SJSA1 (cell line): Measurements from ENCODE around the gene IARS1. TPM values are rescaled to one million over a fixed set of nuclear protein-coding genes. Genes with fewer than 3 reads are reported as not detected.
A peak's percentile ranks its signal among the peaks of the same experiment; 100 is the strongest.

Source experiments
- DNase-seq, 2 experiments: peaks; one replicate each; pipeline ENCODE4 v3.0.0-alpha.2; 2015 to 2020; ENCODE audit warnings: low spot score in 2 of 2, low read depth in 1 of 2
- H3K27ac ChIP-seq: fragments of 250-450 bp; sonication (Bioruptor Pico); 2 replicates; pipeline ENCODE4 v1.5.1; 2020; ENCODE audit warnings: mild to moderate bottlenecking, moderate library complexity
- H3K27me3 ChIP-seq: fragments of 250-450 bp; sonication (Bioruptor Pico); replicated peaks from 2 replicates; pipeline ENCODE4 v1.5.1; 2020; ENCODE audit warnings: mild to moderate bottlenecking, moderate library complexity
- H3K36me3 ChIP-seq: fragments of 250-450 bp; sonication (Bioruptor Pico); 2 replicates; pipeline ENCODE4 v1.5.1; 2020; ENCODE audit warnings: mild to moderate bottlenecking
- H3K4me1 ChIP-seq: fragments of 250-450 bp; sonication (Bioruptor Pico); replicated peaks from 2 replicates; pipeline ENCODE4 v1.6.1; 2021; ENCODE audit warnings: mild to moderate bottlenecking
- H3K4me3 ChIP-seq: fragments of 250-450 bp; sonication (Bioruptor Pico); 2 replicates; pipeline ENCODE4 v1.5.1; 2020; ENCODE audit warnings: mild to moderate bottlenecking
- H3K9me3 ChIP-seq: fragments of 250-450 bp; sonication (Bioruptor Pico); replicated peaks from 2 replicates; pipeline ENCODE4 v1.5.1; 2020; ENCODE audit warnings: mild to moderate bottlenecking
- total RNA-seq: library from RNA; depleted of rRNA; stranded (reverse); fragments of >200 nt; shearing (Covaris generic); gene quantifications from 2 replicates; pipeline ENCODE4 v1.2.3, GENCODE V29; 2014

IARS1 gene
- total RNA-seq, 1 experiment from 2014 or later: 186 TPM

- Histone ChIP-seq H3K4me3 (no peak overlapping the region), H3K4me1 (no peaks in the 10 kb centered on the region), H3K27me3 (no peaks in the 10 kb centered on the region), H3K27ac (no peak overlapping the region), H3K36me3 (peaks cover 58% of the 10 kb centered on the region), H3K9me3 (no peaks in the 10 kb centered on the region)
- DNase-seq: no peak
These were observed 19.6 kb upstream of the IARS1 start for GRCh38 chr9:92312887-92313623.

GRCh38 chr9:92310562-92310961 is 17.1 kb upstream of the IARS1 start:
- no peak overlapping the region for H3K27ac ChIP-seq
- H3K36me3 ChIP-seq: peaks cover 69% of the 10 kb centered on the region
- H3K4me1 ChIP-seq: no peaks in the 10 kb centered on the region
- no peak overlapping the region for H3K4me3 ChIP-seq
- no peak for DNase-seq
- H3K9me3 ChIP-seq: no peaks in the 10 kb centered on the region
- H3K27me3 ChIP-seq: no peaks in the 10 kb centered on the region

GRCh38 chr9:92308893-92309292 is 15.4 kb upstream of the IARS1 start:
- H3K4me1 ChIP-seq: no peaks in the 10 kb centered on the region
- no peak overlapping the region for H3K27ac ChIP-seq
- peaks cover 86% of the 10 kb centered on the region for H3K36me3 ChIP-seq
- DNase-seq: no peak
- H3K9me3 ChIP-seq: no peaks in the 10 kb centered on the region
- no peaks in the 10 kb centered on the region for H3K27me3 ChIP-seq
- no peak overlapping the region for H3K4me3 ChIP-seq

- no peaks in the 10 kb centered on the region for H3K9me3 ChIP-seq
- H3K27ac ChIP-seq: no peak overlapping the region
- no peaks in the 10 kb centered on the region for H3K4me1 ChIP-seq
- H3K36me3 ChIP-seq: peaks cover 88% of the 10 kb centered on the region
- H3K27me3 ChIP-seq: no peaks in the 10 kb centered on the region
- no peak overlapping the region for H3K4me3 ChIP-seq
- no peak for DNase-seq
These were observed 7.4 kb upstream of the IARS1 start for GRCh38 chr9:92300936-92301335.

GRCh38 chr9:92299116-92299515 is 5.6 kb upstream of the IARS1 start:
- Histone ChIP-seq H3K27ac (no peak overlapping the region), H3K4me1 (peaks cover 7% of the 10 kb centered on the region), H3K36me3 (peaks cover 70% of the 10 kb centered on the region), H3K4me3 (no peak overlapping the region), H3K27me3 (no peaks in the 10 kb centered on the region), H3K9me3 (no peaks in the 10 kb centered on the region)
- DNase-seq: no peak

- DNase-seq: no peak
- Histone ChIP-seq H3K27ac (no peak overlapping the region), H3K9me3 (no peaks in the 10 kb centered on the region), H3K4me1 (peaks cover 7% of the 10 kb centered on the region), H3K27me3 (no peaks in the 10 kb centered on the region), H3K4me3 (no peak overlapping the region), H3K36me3 (peaks cover 59% of the 10 kb centered on the region)
These were observed 4.5 kb upstream of the IARS1 start for GRCh38 chr9:92298036-92298435.

GRCh38 chr9:92297611-92298010 is 4.1 kb upstream of the IARS1 start:
- DNase-seq: no peak
- Histone ChIP-seq H3K4me1 (peaks cover 7% of the 10 kb centered on the region), H3K36me3 (peaks cover 55% of the 10 kb centered on the region), H3K9me3 (no peaks in the 10 kb centered on the region), H3K4me3 (no peak overlapping the region), H3K27ac (no peak overlapping the region), H3K27me3 (no peaks in the 10 kb centered on the region)

GRCh38 chr9:92295827-92296258 is 2.3 kb upstream of the IARS1 start:
- Histone ChIP-seq H3K27ac (no peak overlapping the region), H3K36me3 (peaks cover 42% of the 10 kb centered on the region)
- DNase-seq: no peak

GRCh38 chr9:92295240-92295790 is 1.8 kb upstream of the IARS1 start:
- Histone ChIP-seq H3K36me3 (peaks cover 37% of the 10 kb centered on the region), H3K4me3 (no peak overlapping the region), H3K4me1 (peaks cover 7% of the 10 kb centered on the region), H3K27me3 (no peaks in the 10 kb centered on the region), H3K27ac (no peak overlapping the region), H3K9me3 (no peaks in the 10 kb centered on the region)
- no peak for DNase-seq

More at GRCh38 chr9:92295827-92296258, 2.3 kb upstream of the IARS1 start:
- H3K4me1 ChIP-seq: peaks cover 7% of the 10 kb centered on the region
- H3K27me3 ChIP-seq: no peaks in the 10 kb centered on the region
- no peaks in the 10 kb centered on the region for H3K9me3 ChIP-seq
- H3K4me3 ChIP-seq: no peak overlapping the region

- no peak for DNase-seq
- Histone ChIP-seq H3K4me3 (peak overlapping the region; percentile 60), H3K27me3 (no peaks in the 10 kb centered on the region), H3K36me3 (peaks cover 37% of the 10 kb centered on the region), H3K27ac (peak overlapping the region; percentile 81), H3K4me1 (peaks cover 7% of the 10 kb centered on the region), H3K9me3 (no peaks in the 10 kb centered on the region)
These were observed 790 bp upstream of the IARS1 start for GRCh38 chr9:92294297-92294676.

GRCh38 chr9:92293075-92293354 is 482 bp downstream of the IARS1 start:
- peak overlapping the region; percentile 81 for H3K27ac ChIP-seq

GRCh38 chr9:92292338-92293074 is 991 bp downstream of the IARS1 start:
- H3K27me3 ChIP-seq: no peaks in the 10 kb centered on the region
- H3K9me3 ChIP-seq: no peaks in the 10 kb centered on the region
- peak overlapping the region; percentile 60 for H3K4me3 ChIP-seq
- no peak for DNase-seq
- peaks cover 7% of the 10 kb centered on the region for H3K4me1 ChIP-seq
- peak overlapping the region; percentile 81 for H3K27ac ChIP-seq
- peaks cover 37% of the 10 kb centered on the region for H3K36me3 ChIP-seq

More at GRCh38 chr9:92293075-92293354, 482 bp downstream of the IARS1 start:
- peaks cover 37% of the 10 kb centered on the region for H3K36me3 ChIP-seq
- peak overlapping the region; percentile 60 for H3K4me3 ChIP-seq
- H3K27me3 ChIP-seq: no peaks in the 10 kb centered on the region
- H3K9me3 ChIP-seq: no peaks in the 10 kb centered on the region
- H3K4me1 ChIP-seq: peaks cover 7% of the 10 kb centered on the region
- DNase-seq: no peak

- H3K4me3 ChIP-seq: no peak overlapping the region
- no peak for DNase-seq
These were observed 1.9 kb downstream of the IARS1 start for GRCh38 chr9:92291577-92291976.

GRCh38 chr9:92290785-92291429 is 2.6 kb downstream of the IARS1 start:
- Histone ChIP-seq H3K4me3 (no peak overlapping the region), H3K36me3 (peaks cover 45% of the 10 kb centered on the region), H3K4me1 (peaks cover 7% of the 10 kb centered on the region), H3K9me3 (no peaks in the 10 kb centered on the region), H3K27me3 (no peaks in the 10 kb centered on the region), H3K27ac (no peak overlapping the region)
- no peak for DNase-seq

More at GRCh38 chr9:92291577-92291976, 1.9 kb downstream of the IARS1 start:
- Histone ChIP-seq H3K4me1 (peaks cover 7% of the 10 kb centered on the region), H3K36me3 (peaks cover 39% of the 10 kb centered on the region), H3K27me3 (no peaks in the 10 kb centered on the region), H3K9me3 (no peaks in the 10 kb centered on the region), H3K27ac (no peak overlapping the region)
